RWPE1 (cell line): Measurements from ENCODE around the gene CIROP.

ENCODE experiments used
- CTCF ChIA-PET: fragments of 350-600 bp; sonication (Branson Sonifier 250); formaldehyde crosslinking; extraction: SDS; loops from one replicate; lab custom pipeline; 2021; lab: Yijun Ruan, JAX
- POLR2A ChIA-PET: fragments of 400-600 bp; formaldehyde crosslinking; extraction: SDS; loops from one replicate; lab custom pipeline; 2020; ENCODE audit warnings: antibody characterized with exemption; ENCODE audit not compliant: low non-redundant PET; lab: Yijun Ruan, JAX
- DNase-seq: peaks from one replicate; pipeline ENCODE4 v3.0.0; 2012; ENCODE audit warnings: low spot score
- H3K27ac ChIP-seq: fragments of 450-650 bp; 2 replicates; pipeline ENCODE4 v1.5.1; 2017
- CTCF ChIP-seq: fragments of 450-650 bp; conservative IDR thresholded peaks from 2 replicates; pipeline ENCODE4 v1.5.1; 2017; ENCODE audit warnings: low read depth, mild to moderate bottlenecking

Gene CIROP

DNA sequence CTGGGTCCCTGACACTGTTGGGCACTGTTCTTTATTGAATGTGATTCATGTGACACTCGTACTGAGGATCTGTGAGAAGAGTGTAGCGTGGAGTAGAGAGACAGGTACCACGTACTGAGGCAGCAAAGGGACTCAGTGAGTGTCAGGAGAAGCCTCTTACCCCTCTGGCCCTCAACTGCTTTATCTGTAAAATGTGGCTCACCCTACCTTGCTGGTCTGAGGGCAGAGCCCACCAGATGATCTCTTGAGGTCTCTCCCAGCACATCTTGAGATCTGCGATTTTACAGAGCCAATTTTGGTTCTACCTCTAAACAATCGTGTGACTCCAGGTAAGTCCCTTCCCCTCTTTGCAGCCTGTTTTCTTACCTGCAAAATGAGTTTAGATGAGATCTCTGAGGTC, 11.1 kb upstream of the CIROP start:
- no peak for DNase-seq
- TF ChIP-seq CTCF = no peak
- POLR2A ChIA-PET = no interaction called here
- H3K27ac ChIP-seq = peak overlapping the region; percentile 76; the same call in 1 of the 2 replicates
- CTCF ChIA-PET = interaction anchor here (0.8 to 1.0 kb wide), 2 partner anchors 38 to 71 kb away, joined by 4 read pairs; no protein-coding TSS in a partner anchor

GRCh38 chr14:23115039-23115731, 10.4 kb upstream of the CIROP start:
- ChIA-PET CTCF (interaction anchor here (0.6 to 1.0 kb wide), 2 partner anchors 38 to 45 kb away, joined by 4 read pairs; no protein-coding TSS in a partner anchor), POLR2A (no interaction called here)
- TF ChIP-seq CTCF = no peak
- DNase-seq = peak; percentile 94
- H3K27ac ChIP-seq = peak overlapping the region; percentile 76

GRCh38 chr14:23114669-23115038, 9.9 kb upstream of the CIROP start:
- peak overlapping the region; percentile 76 for H3K27ac ChIP-seq
- TF ChIP-seq CTCF = no peak
- ChIA-PET CTCF (no interaction called here), POLR2A (no interaction called here)
- DNase-seq = no peak

DNA sequence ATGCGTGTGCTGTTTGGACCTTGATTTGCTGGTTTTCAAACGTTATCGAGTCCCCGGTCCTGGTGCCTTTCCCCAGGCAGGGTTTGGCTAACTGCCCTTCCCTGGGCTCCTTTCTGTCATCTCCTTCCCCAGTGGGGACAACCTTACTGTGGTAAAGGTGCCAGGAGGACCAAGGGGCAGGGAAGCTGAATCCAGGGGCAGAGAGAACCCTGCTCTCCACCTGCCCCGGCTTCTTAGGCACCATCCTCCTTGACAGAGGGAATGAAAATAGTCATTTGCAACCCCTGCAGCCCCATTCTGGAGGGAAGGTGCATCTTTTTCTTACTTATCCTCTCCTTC, 9.3 kb upstream of the CIROP start:
- H3K27ac ChIP-seq = peak overlapping the region; percentile 3; the same call in 1 of the 2 replicates

GRCh38 chr14:23113431-23114119, 8.8 kb upstream of the CIROP start:
- ChIA-PET CTCF (interaction anchor here (0.7 to 1.3 kb wide), 3 partner anchors 45 to 57 kb away, joined by 3 to 5 read pairs (median 3); no protein-coding TSS in a partner anchor), POLR2A (no interaction called here)
- H3K27ac ChIP-seq = peak overlapping the region; percentile 3; the same call in 1 of the 2 replicates
- DNase-seq = no peak
- TF ChIP-seq CTCF = no peak

More for the DNA sequence above, 9.3 kb upstream of the CIROP start:
- POLR2A ChIA-PET = no interaction called here
- no peak for DNase-seq
- TF ChIP-seq CTCF = no peak
- CTCF ChIA-PET = no interaction called here

GRCh38 chr14:23112359-23113178, 7.8 kb upstream of the CIROP start:
- CTCF ChIA-PET = interaction anchor here (0.6 to 2.0 kb wide), 8 partner anchors 8 to 128 kb away, joined by 3 to 7 read pairs (median 3); no protein-coding TSS in a partner anchor
- no peak overlapping the region for H3K27ac ChIP-seq
- no peak for TF ChIP-seq CTCF
- POLR2A ChIA-PET = interaction anchor here (0.6 kb wide), 1 partner anchor 131 kb away, joined by 5 read pairs; no protein-coding TSS in a partner anchor
- DNase-seq = no peak
